Measurements from ENCODE around the gene UBE2D3.

UBE2D3 gene

DNA sequence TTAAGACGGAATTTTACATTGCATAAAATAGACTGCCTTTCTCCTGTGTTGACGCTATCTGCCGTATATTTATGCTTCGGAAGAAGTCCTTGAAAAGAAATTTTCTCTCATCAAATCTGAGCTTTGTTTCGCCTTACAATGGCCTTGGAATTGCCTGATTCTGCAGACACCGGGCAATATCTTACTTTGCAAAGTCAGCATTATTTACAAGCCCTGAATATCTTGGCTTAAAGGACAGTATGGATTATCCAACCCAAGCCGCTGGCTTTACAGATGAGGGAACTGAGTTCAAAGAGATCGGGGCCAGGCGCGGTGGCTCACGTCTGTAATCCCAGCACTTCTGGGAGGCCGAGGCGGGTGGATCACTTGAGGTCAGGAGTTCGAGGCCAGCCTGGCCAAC lies 65.4 kb downstream of the UBE2D3 start:
- Histone ChIP-seq H2AFZ (ENCODE audit: low read length) (peak overlapping the region; percentile 98; the same call in 1 of the 2 replicates), H3K27me3 (ENCODE audit: insufficient read depth, low read length, poor library complexity, severe bottlenecking) (no peaks in the 10 kb centered on the region), H3K9ac (ENCODE audit: low read depth, low read length, poor library complexity, severe bottlenecking) (no peak overlapping the region), H3K9me2 (replicated peaks; ENCODE audit: low read depth, low read length) (no peaks in the 10 kb centered on the region), H3K9me3 (ENCODE audit: insufficient read depth, low read depth, low read length) (no peaks in the 10 kb centered on the region), H3K4me1 (ENCODE audit: insufficient read depth, low read length, poor library complexity, severe bottlenecking) (peaks cover 24% of the 10 kb centered on the region), H3K4me2 (ENCODE audit: low read depth, low read length, poor library complexity, severe bottlenecking) (peak overlapping the region; percentile 76), H3K79me2 (ENCODE audit: insufficient read depth, low read length) (peaks cover 20% of the 10 kb centered on the region; the same call in 1 of the 2 replicates), H4K20me1 (ENCODE audit: insufficient read depth, low read length, poor library complexity, severe bottlenecking) (peaks cover 9% of the 10 kb centered on the region), H3K36me3 (ENCODE audit: insufficient read depth, low read length) (no peaks in the 10 kb centered on the region), H3F3A (ENCODE audit: low read depth) (peaks cover 3% of the 10 kb centered on the region; the same call in 1 of the 2 replicates), H3K4me3 (ENCODE audit: low read length, poor library complexity, severe bottlenecking) (no peak overlapping the region)
- no peak for TF ChIP-seq EZH2phosphoT487 (IDR thresholded peaks at IDR 0.05; ENCODE audit: borderline replicate concordance)
- TF ChIP-seq, protein P1, sequence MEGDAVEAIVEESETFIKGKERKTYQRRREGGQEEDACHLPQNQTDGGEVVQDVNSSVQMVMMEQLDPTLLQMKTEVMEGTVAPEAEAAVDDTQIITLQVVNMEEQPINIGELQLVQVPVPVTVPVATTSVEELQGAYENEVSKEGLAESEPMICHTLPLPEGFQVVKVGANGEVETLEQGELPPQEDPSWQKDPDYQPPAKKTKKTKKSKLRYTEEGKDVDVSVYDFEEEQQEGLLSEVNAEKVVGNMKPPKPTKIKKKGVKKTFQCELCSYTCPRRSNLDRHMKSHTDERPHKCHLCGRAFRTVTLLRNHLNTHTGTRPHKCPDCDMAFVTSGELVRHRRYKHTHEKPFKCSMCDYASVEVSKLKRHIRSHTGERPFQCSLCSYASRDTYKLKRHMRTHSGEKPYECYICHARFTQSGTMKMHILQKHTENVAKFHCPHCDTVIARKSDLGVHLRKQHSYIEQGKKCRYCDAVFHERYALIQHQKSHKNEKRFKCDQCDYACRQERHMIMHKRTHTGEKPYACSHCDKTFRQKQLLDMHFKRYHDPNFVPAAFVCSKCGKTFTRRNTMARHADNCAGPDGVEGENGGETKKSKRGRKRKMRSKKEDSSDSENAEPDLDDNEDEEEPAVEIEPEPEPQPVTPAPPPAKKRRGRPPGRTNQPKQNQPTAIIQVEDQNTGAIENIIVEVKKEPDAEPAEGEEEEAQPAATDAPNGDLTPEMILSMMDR (conservative IDR thresholded peaks at IDR 0.05; ENCODE audit: low read length) = no peak

DNA sequence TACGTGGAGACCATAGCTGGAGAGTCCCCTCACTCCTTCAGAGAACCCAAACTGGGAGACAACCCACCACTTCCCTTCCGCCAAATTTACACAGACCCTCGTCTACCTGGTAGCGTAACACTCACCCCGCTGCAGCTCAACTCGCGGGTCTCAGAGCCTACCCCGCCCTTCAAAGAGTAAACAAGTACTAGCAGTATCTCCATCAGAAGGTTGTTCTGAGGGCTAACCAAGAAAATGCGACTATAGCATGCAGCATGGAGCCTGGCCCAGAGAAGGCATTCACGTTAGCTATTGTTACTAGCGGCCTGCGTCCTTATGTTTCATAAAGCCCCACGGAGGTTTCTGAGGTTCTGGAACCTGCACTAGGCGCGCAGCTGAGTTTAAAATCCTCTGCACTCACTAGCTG lies 66.1 kb downstream of the UBE2D3 start:
- H3K4me2 ChIP-seq (ENCODE audit: low read depth, low read length, poor library complexity, severe bottlenecking) = peak overlapping the region; percentile 76
- peak overlapping the region; percentile 70 for H3K9ac ChIP-seq (ENCODE audit: low read depth, low read length, poor library complexity, severe bottlenecking)
- no peaks in the 10 kb centered on the region for H3K27me3 ChIP-seq (ENCODE audit: insufficient read depth, low read length, poor library complexity, severe bottlenecking)
- peaks cover 24% of the 10 kb centered on the region for H3K4me1 ChIP-seq (ENCODE audit: insufficient read depth, low read length, poor library complexity, severe bottlenecking)
- H3K79me2 ChIP-seq (ENCODE audit: insufficient read depth, low read length) = peaks cover 23% of the 10 kb centered on the region; the same call in 1 of the 2 replicates
- H3K9me3 ChIP-seq (ENCODE audit: insufficient read depth, low read depth, low read length) = no peaks in the 10 kb centered on the region
- TF ChIP-seq, protein P1 (conservative IDR thresholded peaks at IDR 0.05; ENCODE audit: low read length) = no peak
- TF ChIP-seq EZH2phosphoT487 (IDR thresholded peaks at IDR 0.05; ENCODE audit: borderline replicate concordance) = no peak
- peak overlapping the region; percentile 79 for H3K4me3 ChIP-seq (ENCODE audit: low read length, poor library complexity, severe bottlenecking)
- H3K9me2 ChIP-seq (replicated peaks; ENCODE audit: low read depth, low read length) = no peaks in the 10 kb centered on the region
- no peaks in the 10 kb centered on the region for H3K36me3 ChIP-seq (ENCODE audit: insufficient read depth, low read length)
- peaks cover 3% of the 10 kb centered on the region; the same call in 1 of the 2 replicates for H3F3A ChIP-seq (ENCODE audit: low read depth)
- peaks cover 9% of the 10 kb centered on the region for H4K20me1 ChIP-seq (ENCODE audit: insufficient read depth, low read length, poor library complexity, severe bottlenecking)
- peak overlapping the region; percentile 98 for H2AFZ ChIP-seq (ENCODE audit: low read length)

DNA sequence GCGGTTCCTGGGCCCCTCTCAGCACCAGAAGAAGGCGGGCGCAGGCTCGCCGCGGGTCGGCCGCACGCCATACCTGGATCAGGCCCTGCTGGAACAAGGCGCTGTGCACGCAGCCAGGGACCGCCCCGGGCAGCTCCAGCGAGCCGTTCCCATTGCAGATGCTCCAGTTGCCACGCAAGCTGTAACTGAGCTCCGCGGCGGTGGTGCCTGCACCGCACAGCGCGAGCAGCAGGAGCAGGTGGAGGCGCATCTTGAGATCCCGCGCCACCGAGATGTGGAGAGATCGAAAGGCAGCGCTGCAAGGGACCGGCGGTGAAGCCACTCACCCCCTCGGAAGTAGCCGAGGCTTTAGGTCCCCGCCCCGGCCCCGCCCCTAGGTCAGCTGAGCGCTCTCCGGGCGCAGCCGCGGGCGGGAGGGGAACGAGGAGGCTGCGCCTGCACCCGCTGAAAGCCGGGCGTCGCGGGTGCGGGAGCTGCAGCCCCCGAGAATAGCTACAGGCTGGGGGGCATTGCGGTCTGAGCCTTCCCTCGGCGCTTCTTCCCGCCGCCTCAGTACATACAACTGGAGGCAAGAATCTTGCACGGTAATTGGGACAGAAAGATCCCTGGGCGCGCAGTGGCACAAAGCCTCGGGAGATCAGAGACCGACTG lies 66.6 kb downstream of the UBE2D3 start, which contains the start of gene MANBA:
Gene MANBA (minus strand): TSS at position 324 of the 651 bp plus-strand sequence. CDS start 74 bp downstream, at position 250.
- Histone ChIP-seq H2AFZ (ENCODE audit: low read length) (peak within 1 kb of the TSS; percentile 98), H3K79me2 (ENCODE audit: insufficient read depth, low read length) (peaks cover 23% of the 10 kb centered on the region; the same call in 1 of the 2 replicates), H3K4me1 (ENCODE audit: insufficient read depth, low read length, poor library complexity, severe bottlenecking) (peaks cover 24% of the 10 kb centered on the region), H3K4me3 (ENCODE audit: low read length, poor library complexity, severe bottlenecking) (peak within 1 kb of the TSS; percentile 79), H3K9ac (ENCODE audit: low read depth, low read length, poor library complexity, severe bottlenecking) (peak within 1 kb of the TSS; percentile 70), H3K4me2 (ENCODE audit: low read depth, low read length, poor library complexity, severe bottlenecking) (peak within 1 kb of the TSS; percentile 76), H3K36me3 (ENCODE audit: insufficient read depth, low read length) (no peaks in the 10 kb centered on the region), H4K20me1 (ENCODE audit: insufficient read depth, low read length, poor library complexity, severe bottlenecking) (peaks cover 9% of the 10 kb centered on the region), H3F3A (ENCODE audit: low read depth) (peaks cover 3% of the 10 kb centered on the region; the same call in 1 of the 2 replicates), H3K9me3 (ENCODE audit: insufficient read depth, low read depth, low read length) (no peaks in the 10 kb centered on the region), H3K9me2 (replicated peaks; ENCODE audit: low read depth, low read length) (no peaks in the 10 kb centered on the region), H3K27me3 (ENCODE audit: insufficient read depth, low read length, poor library complexity, severe bottlenecking) (no peaks in the 10 kb centered on the region)
- no peak for TF ChIP-seq EZH2phosphoT487 (IDR thresholded peaks at IDR 0.05; ENCODE audit: borderline replicate concordance)
- TF ChIP-seq, protein P1 (conservative IDR thresholded peaks at IDR 0.05; ENCODE audit: low read length) = no peak

Measured in Loucy (cell line).